Measurements from ENCODE around the gene PCK1.

PCK1 gene

GRCh38 chr20:57561356-57562279 is 708 bp downstream of the PCK1 start:
- DNase-seq = no peak

DNA sequence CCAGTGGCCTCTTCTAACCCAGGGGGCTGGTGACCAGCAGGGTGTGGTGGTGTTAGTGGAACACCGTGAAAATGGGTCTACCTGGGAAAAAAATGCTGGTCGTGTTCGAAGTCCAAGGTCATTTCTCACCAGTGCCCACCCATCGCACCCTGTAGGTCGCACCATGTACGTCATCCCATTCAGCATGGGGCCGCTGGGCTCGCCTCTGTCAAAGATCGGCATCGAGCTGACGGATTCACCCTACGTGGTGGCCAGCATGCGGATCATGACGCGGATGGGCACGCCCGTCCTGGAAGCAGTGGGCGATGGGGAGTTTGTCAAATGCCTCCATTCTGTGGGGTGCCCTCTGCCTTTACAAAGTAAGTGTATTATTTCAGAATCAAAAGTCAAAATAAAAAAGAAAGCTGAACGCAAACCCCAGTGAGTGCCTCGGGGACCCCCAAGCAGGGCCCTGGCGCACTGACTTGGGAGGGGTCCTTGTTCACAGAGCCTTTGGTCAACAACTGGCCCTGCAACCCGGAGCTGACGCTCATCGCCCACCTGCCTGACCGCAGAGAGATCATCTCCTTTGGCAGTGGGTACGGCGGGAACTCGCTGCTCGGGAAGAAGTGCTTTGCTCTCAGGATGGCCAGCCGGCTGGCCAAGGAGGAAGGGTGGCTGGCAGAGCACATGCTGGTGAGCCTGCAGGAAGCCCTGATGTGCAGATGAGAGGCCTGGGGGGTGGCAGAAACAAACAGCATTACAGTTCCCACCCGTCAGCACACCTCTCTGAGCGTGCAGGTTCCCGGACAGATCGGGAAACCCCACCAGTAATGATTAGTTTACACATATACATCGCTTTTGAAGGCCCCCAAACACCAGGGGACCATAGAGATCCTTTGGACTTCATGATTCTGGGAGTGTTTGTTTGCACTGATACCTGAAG is 1.9 kb downstream of the PCK1 start:
- DNase-seq = no peak

- DNase-seq = no peak
These were observed 2.6 kb downstream of the PCK1 start for GRCh38 chr20:57563522-57563921.

GRCh38 chr20:57564180-57564802 is 3.4 kb downstream of the PCK1 start:
- DNase-seq = no peak

- no peak for DNase-seq
These were observed 4.2 kb downstream of the PCK1 start for GRCh38 chr20:57564951-57565642.

DNA sequence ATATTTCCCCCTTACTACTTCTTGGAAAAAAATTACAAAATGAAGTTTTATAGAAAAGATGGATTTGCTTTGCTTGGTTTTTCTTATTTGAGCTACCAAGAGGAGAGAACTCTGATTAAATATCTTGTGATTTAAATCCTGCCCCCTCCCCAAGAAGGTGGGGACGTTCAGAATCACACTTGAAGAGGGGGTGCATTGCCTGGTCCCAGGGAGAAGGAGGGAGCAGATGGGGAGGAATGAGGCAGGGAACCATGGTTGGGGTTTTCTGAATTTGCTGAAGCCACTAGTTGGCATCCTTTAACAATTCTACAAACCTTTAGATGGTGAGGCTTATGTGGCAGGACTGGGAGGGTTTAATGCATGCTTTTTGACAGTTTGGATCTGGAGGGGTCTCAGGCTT is 5.5 kb downstream of the PCK1 start:
- no peak for DNase-seq

DNA sequence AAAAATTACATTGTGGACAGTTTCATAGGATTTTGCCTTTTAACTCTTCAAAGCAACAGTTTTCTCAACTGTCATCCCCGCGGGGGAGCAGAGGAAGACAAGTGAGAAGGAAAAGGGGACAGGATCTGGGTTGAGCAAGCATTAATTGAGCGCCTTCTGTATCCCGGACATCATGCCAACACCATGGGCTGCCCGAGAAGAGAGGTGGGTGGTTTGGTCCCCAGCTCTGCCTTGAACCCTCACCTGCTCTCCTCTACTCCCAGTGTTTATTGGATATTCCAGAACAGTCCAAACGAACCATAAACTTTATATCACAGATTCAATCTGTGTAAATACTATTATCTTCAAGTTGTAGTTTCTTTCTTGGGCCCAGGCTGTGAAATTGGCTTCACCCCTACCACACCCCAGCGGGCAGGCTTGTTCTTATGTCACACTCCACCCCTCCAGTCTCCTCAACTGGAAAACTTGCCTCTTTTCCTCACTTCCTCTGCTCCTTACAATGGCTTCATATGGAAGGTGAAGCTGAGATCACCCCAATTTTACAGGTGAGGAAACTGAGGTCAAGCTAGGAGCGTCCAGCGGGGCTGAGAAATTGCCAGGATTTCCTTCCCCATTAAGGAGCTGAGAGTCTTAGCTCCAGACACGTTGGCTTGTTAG is 6.0 kb downstream of the PCK1 start:
- DNase-seq = no peak

GRCh38 chr20:57567471-57568079 is 6.7 kb downstream of the PCK1 start:
- DNase-seq = no peak

- DNase-seq = no peak
These were observed 7.4 kb downstream of the PCK1 start for GRCh38 chr20:57568088-57568896.

DNA sequence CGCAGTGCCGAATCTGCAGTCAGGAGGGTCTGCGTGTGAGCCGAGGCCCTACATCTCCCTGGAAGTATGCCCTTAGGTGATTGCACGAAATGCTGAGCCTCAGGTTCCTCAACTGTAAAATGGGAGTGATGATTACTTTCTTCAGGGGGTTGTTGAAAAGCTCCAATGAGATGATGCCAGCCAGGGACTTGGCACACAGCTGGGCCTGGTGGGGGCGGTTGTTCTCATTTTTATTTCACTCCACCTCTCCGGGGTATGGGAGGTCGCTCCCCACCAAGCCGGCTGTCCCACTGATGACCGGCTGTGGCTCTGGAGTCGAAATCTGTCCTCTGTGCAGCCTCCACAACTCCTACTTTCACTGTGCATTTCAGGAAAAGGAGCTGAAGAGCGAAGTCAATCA is 8.1 kb downstream of the PCK1 start:
- DNase-seq = no peak

DNA sequence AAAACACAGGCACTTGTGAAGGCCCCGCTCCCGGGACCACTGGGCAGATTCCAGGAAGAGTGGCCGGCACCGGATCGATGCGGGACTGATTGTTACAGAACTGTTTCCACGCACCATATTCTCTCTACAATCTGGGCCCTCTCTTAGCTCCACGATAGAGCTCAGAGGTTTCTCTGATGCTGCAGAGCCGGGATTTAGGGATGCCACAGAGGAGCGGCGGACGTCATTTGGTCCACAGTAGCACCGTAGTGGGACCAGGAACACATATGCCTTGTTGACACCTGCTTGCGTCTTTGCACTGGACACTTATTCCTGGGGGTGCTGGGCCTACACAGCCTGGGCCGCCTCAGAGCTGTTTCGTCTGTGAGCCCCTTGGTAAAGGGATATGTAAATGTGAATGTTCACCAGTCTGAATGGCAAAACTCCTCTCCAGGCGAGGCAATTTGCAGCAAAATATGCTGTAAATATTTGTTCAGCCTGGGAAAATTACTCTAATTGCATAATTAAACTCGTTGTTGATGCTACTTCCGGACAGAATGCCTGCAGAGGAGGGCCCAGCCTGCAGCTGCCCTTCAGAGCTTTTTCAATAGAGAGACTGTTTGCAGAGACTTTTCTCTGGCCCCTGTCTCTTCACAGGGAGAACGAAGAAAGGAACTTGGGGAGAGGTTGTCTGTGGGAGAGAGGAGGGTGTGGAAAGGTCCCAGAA is 9.4 kb downstream of the PCK1 start:
- DNase-seq = no peak

DNA sequence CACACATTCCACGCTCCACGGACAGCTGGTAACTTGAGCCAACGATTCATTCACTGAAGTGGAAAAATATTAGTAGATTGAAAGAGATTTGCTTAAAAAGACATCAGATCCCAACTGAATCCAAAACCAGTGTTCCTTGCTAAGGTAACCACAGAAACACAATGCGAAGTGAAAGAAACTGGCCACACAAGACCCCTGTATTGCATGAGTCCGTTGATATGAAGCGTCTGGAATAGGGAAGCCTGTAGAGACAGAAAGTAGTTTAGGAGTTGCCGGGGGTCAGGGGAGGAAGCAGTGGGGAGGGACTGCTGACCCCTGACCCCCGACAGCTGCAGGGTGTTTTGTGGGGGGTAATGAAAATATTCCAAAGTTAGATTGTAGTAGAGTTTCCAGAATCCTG is 10.0 kb downstream of the PCK1 start:
- no peak for DNase-seq

- no peak for DNase-seq
These were observed 11.0 kb downstream of the PCK1 start for GRCh38 chr20:57571782-57572416.

DNA sequence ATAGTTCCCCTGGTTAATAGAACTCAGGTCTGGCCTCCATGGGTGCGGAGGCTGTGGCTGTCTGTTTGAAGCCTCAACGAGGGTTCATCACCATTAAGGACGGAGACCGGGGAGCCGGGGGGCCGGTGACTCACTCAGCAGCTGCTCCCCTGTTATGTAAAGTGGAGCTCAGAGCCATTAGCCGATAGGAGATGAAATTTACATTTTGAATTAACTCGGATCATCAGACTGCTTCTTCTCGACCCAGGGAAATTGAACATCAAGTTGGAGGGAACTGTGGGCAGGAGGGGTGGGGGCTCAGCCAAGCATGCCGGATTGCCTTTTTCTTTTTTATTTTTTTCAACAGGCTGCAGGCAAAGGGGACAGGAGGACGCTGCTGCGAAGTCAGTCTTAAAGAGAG is 12.3 kb downstream of the PCK1 start:
- DNase-seq = no peak

DNA sequence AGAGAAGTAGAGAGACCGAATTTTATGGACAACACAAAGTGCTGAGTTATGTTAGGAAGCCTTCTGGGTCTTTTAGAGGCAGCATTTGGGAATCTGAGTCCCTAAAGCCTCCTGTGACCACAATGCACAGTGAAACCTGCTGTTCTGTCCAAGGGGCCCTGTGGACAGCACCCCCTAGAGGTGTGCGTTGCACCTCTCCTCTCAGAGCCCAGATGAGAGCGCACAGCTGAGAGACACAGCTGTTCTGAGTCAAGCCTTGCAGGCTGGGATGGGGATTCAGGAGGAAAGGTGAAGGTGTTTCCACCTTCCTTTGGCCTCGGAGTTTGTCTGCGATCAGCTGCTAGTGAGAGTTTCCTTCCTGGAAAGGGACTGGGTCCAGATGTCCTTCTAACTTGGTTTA is 13.0 kb downstream of the PCK1 start:
- no peak for DNase-seq

DNA sequence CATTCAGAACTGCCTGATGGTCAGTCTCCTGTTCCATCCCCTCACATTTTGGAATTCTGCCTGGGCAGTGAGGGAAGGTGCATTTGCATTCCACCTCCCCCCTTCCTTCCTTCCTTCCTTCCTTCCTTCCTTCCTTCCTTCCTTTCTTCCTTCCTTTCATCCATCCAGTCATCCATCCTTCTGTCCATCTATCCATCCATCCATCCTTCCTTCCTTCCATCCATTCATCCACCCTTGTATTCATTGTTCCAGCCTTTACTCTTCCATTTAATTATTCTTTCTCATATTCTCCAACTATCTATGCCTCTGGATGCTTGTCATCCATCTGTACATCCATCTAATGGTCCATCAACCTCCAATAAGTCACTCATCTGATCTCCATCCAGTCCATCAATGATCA is 14.0 kb downstream of the PCK1 start:
- no peak for DNase-seq

DNA sequence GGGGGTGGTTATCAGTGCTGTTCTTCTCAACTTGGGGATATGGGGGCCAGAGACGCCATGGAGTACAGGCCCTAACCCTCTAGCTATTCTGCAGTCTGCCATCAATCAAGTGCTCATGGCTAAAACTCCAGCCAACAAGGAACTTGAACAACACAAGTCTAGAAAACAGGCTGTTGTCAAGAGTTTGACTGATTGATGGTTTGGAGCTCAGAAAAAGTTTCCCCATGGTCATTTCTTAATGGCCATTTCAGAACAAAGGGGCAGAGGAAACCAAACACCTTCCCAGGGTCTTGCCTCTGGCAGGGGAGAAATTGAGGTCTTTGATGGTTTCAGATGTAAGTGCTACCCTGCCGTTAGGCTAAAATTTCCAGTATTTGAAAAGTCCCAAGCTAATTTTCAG is 15.1 kb downstream of the PCK1 start:
- no peak for DNase-seq

DNA sequence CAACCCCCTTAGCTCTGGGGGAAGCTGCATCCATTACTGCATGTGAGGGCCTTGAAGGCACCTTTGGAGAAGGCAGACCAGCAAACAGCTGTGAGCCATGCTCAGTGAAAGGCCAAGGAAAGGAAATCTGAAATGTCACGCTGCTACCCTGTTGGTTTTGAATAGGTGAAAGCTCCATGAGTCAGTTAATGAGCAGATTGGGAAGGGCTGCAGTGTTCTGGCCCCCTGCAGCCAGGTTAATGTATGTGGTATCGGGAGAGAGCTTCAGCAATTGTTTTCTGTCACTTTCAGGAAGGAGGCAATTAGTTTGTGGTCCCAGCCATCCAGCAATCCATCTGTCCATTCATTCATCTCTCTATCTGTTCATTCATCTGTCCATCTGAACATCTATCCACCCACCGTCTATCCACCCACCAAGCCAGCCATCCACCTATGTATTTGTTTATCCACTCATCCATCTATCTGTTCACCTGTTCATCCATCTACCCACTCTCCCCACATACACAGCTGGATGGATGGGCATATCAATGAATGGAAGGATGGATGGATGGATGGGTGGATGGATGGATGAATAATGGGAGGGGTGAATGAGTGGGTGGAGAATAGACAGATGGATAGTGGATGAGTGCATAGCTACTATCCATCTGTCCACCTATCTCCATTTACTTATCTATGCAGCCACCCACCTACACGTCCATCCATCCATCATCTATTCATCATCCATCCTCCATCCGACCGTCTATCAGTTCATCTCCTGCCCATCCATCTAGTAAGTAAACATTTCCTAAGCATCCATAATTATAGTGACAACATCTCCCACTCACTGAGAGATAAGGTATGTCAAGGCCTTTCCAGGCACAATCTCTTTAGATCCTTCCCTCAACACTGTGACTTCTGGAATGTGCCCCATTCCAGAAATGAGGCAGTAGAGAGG is 16.0 kb downstream of the PCK1 start:
- DNase-seq = no peak

Measured in stimulated activated CD4-positive, alpha-beta T cell treated with anti-CD3 and anti-CD28 coated beads, Interleukin-1b, Interleukin-23, amount 100 ng/mL, for 48 hours (primary cell).